ENCODE measurements around the gene SULT1A4. TPM values are rescaled to one million over a fixed set of nuclear protein-coding genes. Genes with fewer than 3 reads are reported as not detected.
"Not testable (repeated sequence)": the region's sequence is repeated elsewhere in the genome, so short reads cannot be mapped to it uniquely, and the experiment has no call there.

Gene SULT1A4
- total RNA-seq (2014; rRNA removed; shearing (Covaris generic); ENCODE audit: low replicate concordance), result 2.1 and 9.0 TPM in 2 replicates

- H3K4me2 ChIP-seq (ENCODE audit: low read depth, low read length, poor library complexity, severe bottlenecking); H3K9me3 ChIP-seq (ENCODE audit: low read length); H3K4me1 ChIP-seq (ENCODE audit: low read length); H4K20me1 ChIP-seq (ENCODE audit: insufficient read depth, low read depth, low read length); H3K9ac ChIP-seq (ENCODE audit: low read length); H3K27ac ChIP-seq (ENCODE audit: low read length); H3K79me2 ChIP-seq (ENCODE audit: low read length); H3K9me2 ChIP-seq (replicated peaks; ENCODE audit: insufficient read depth, low read length); DNase-seq; H3K4me3 ChIP-seq (ENCODE audit: low read length); H2AFZ ChIP-seq (ENCODE audit: low read length); H3K27me3 ChIP-seq (ENCODE audit: low read length); H3K36me3 ChIP-seq (ENCODE audit: insufficient read depth, low read length): not testable (repeated sequence)
These were observed at the start of gene SULT1A4 for GRCh38 chr16:29459706-29460646. Gene SULT1A4, plus strand, starts transcription at chr16:29459913. Its CDS starts 1,473 bp downstream, at chr16:29461386.

GRCh38 chr16:29423587-29423986 lies 36.1 kb upstream of the SULT1A4 start:
- H2AFZ ChIP-seq (ENCODE audit: low read length); H4K20me1 ChIP-seq (ENCODE audit: insufficient read depth, low read depth, low read length); H3K4me2 ChIP-seq (ENCODE audit: low read depth, low read length, poor library complexity, severe bottlenecking); H3K9me2 ChIP-seq (replicated peaks; ENCODE audit: insufficient read depth, low read length); H3K4me3 ChIP-seq (ENCODE audit: low read length); H3K79me2 ChIP-seq (ENCODE audit: low read length); H3K9me3 ChIP-seq (ENCODE audit: low read length); H3K4me1 ChIP-seq (ENCODE audit: low read length); H3K27ac ChIP-seq (ENCODE audit: low read length); H3K27me3 ChIP-seq (ENCODE audit: low read length); H3K36me3 ChIP-seq (ENCODE audit: insufficient read depth, low read length); DNase-seq; H3K9ac ChIP-seq (ENCODE audit: low read length): not testable (repeated sequence)

GRCh38 chr16:29425390-29425789 lies 34.3 kb upstream of the SULT1A4 start:
- H3K27ac ChIP-seq (ENCODE audit: low read length); H3K4me2 ChIP-seq (ENCODE audit: low read depth, low read length, poor library complexity, severe bottlenecking); DNase-seq; H2AFZ ChIP-seq (ENCODE audit: low read length); H3K9me2 ChIP-seq (replicated peaks; ENCODE audit: insufficient read depth, low read length); H3K79me2 ChIP-seq (ENCODE audit: low read length); H3K9ac ChIP-seq (ENCODE audit: low read length); H3K4me3 ChIP-seq (ENCODE audit: low read length); H3K27me3 ChIP-seq (ENCODE audit: low read length); H4K20me1 ChIP-seq (ENCODE audit: insufficient read depth, low read depth, low read length); H3K36me3 ChIP-seq (ENCODE audit: insufficient read depth, low read length); H3K9me3 ChIP-seq (ENCODE audit: low read length); H3K4me1 ChIP-seq (ENCODE audit: low read length): not testable (repeated sequence)

GRCh38 chr16:29453754-29454153 lies 6.0 kb upstream of the SULT1A4 start:
- not testable (repeated sequence) for H3K4me3 ChIP-seq (ENCODE audit: low read length); H3K9ac ChIP-seq (ENCODE audit: low read length); H3K9me3 ChIP-seq (ENCODE audit: low read length); H3K36me3 ChIP-seq (ENCODE audit: insufficient read depth, low read length); H3K9me2 ChIP-seq (replicated peaks; ENCODE audit: insufficient read depth, low read length); DNase-seq; H3K4me1 ChIP-seq (ENCODE audit: low read length); H3K79me2 ChIP-seq (ENCODE audit: low read length); H3K27ac ChIP-seq (ENCODE audit: low read length); H2AFZ ChIP-seq (ENCODE audit: low read length); H3K4me2 ChIP-seq (ENCODE audit: low read depth, low read length, poor library complexity, severe bottlenecking); H3K27me3 ChIP-seq (ENCODE audit: low read length); H4K20me1 ChIP-seq (ENCODE audit: insufficient read depth, low read depth, low read length)

- not testable (repeated sequence) for H3K9ac ChIP-seq (ENCODE audit: low read length); H3K4me3 ChIP-seq (ENCODE audit: low read length); H2AFZ ChIP-seq (ENCODE audit: low read length); DNase-seq; H3K36me3 ChIP-seq (ENCODE audit: insufficient read depth, low read length); H3K4me1 ChIP-seq (ENCODE audit: low read length); H3K9me3 ChIP-seq (ENCODE audit: low read length); H4K20me1 ChIP-seq (ENCODE audit: insufficient read depth, low read depth, low read length); H3K27me3 ChIP-seq (ENCODE audit: low read length); H3K9me2 ChIP-seq (replicated peaks; ENCODE audit: insufficient read depth, low read length); H3K4me2 ChIP-seq (ENCODE audit: low read depth, low read length, poor library complexity, severe bottlenecking); H3K27ac ChIP-seq (ENCODE audit: low read length); H3K79me2 ChIP-seq (ENCODE audit: low read length)
These were observed 5.4 kb upstream of the SULT1A4 start, which contains the start of the genes BOLA2 and SLX1B for GRCh38 chr16:29454269-29454668. Gene BOLA2, minus strand, starts transcription at chr16:29454351. Its CDS starts 98 bp downstream, at chr16:29454253. Gene SLX1B, plus strand, starts transcription at chr16:29454533.

- not testable (repeated sequence) for H3K4me2 ChIP-seq (ENCODE audit: low read depth, low read length, poor library complexity, severe bottlenecking); H3K9me2 ChIP-seq (replicated peaks; ENCODE audit: insufficient read depth, low read length); H3K27me3 ChIP-seq (ENCODE audit: low read length); H3K4me3 ChIP-seq (ENCODE audit: low read length); H3K4me1 ChIP-seq (ENCODE audit: low read length); H3K27ac ChIP-seq (ENCODE audit: low read length); DNase-seq; H3K9me3 ChIP-seq (ENCODE audit: low read length); H3K79me2 ChIP-seq (ENCODE audit: low read length); H3K36me3 ChIP-seq (ENCODE audit: insufficient read depth, low read length); H3K9ac ChIP-seq (ENCODE audit: low read length); H2AFZ ChIP-seq (ENCODE audit: low read length); H4K20me1 ChIP-seq (ENCODE audit: insufficient read depth, low read depth, low read length)
These were observed 4.9 kb upstream of the SULT1A4 start for GRCh38 chr16:29454828-29455227.

GRCh38 chr16:29457660-29458059 lies 2.1 kb upstream of the SULT1A4 start:
- DNase-seq; H3K27me3 ChIP-seq (ENCODE audit: low read length); H3K79me2 ChIP-seq (ENCODE audit: low read length); H2AFZ ChIP-seq (ENCODE audit: low read length); H3K36me3 ChIP-seq (ENCODE audit: insufficient read depth, low read length); H3K27ac ChIP-seq (ENCODE audit: low read length); H3K4me2 ChIP-seq (ENCODE audit: low read depth, low read length, poor library complexity, severe bottlenecking); H3K9ac ChIP-seq (ENCODE audit: low read length); H4K20me1 ChIP-seq (ENCODE audit: insufficient read depth, low read depth, low read length); H3K4me1 ChIP-seq (ENCODE audit: low read length); H3K4me3 ChIP-seq (ENCODE audit: low read length); H3K9me3 ChIP-seq (ENCODE audit: low read length); H3K9me2 ChIP-seq (replicated peaks; ENCODE audit: insufficient read depth, low read length): not testable (repeated sequence)

GRCh38 chr16:29460647-29461030 lies 926 bp downstream of the SULT1A4 start:
- not testable (repeated sequence) for H3K4me2 ChIP-seq (ENCODE audit: low read depth, low read length, poor library complexity, severe bottlenecking); H2AFZ ChIP-seq (ENCODE audit: low read length); H3K9me3 ChIP-seq (ENCODE audit: low read length); H3K79me2 ChIP-seq (ENCODE audit: low read length); H3K4me3 ChIP-seq (ENCODE audit: low read length); H3K4me1 ChIP-seq (ENCODE audit: low read length); H3K36me3 ChIP-seq (ENCODE audit: insufficient read depth, low read length); H3K27me3 ChIP-seq (ENCODE audit: low read length); H3K9me2 ChIP-seq (replicated peaks; ENCODE audit: insufficient read depth, low read length); H3K27ac ChIP-seq (ENCODE audit: low read length); H3K9ac ChIP-seq (ENCODE audit: low read length); H4K20me1 ChIP-seq (ENCODE audit: insufficient read depth, low read depth, low read length); DNase-seq

Measured in Karpas-422 (cell line).